Activated CD4-positive, alpha-beta T cell treated with anti-CD3 and anti-CD28 coated beads, Interleukin-2, amount 50 U/mL, for 4 hours (primary cell): ENCODE measurements around the gene EYA2.
"Not testable (repeated sequence)": the region's sequence is repeated elsewhere in the genome, so short reads cannot be mapped to it uniquely, and the experiment has no call there.

Source experiments
- DNase-seq, 2 experiments: peaks; one replicate each; pipeline ENCODE4 v3.0.0-alpha.2; 2020

The EYA2 gene

DNA sequence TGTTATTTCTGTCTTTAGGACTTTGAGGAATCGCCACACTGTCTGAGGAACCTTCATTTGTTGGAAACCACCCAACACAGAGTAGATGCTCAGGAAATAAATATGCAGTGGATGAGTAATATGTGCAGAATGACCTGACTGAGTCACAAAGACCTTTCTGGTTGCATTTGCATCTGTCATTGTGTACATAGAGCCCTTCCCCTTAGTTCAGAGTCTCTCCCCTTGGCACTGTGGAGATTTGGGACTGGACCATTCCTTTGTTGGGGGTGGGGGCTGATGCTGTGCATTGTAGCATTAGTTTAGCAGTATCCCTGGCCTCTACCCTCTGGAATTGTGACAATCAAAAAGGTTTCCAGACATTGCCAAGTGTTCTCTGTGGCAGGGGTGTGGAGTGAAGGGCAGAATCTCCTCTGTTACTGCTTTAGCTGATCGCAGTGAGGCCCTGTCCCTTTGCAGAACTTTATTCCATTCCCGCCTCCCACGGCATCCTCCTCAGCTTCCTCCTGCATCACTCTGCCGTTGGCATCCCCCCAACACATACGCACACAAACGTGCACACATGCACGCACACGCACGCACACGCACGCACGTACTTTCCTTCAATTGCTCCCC lies 64.5 kb downstream of the EYA2 start:
- DNase-seq = no peak

DNA sequence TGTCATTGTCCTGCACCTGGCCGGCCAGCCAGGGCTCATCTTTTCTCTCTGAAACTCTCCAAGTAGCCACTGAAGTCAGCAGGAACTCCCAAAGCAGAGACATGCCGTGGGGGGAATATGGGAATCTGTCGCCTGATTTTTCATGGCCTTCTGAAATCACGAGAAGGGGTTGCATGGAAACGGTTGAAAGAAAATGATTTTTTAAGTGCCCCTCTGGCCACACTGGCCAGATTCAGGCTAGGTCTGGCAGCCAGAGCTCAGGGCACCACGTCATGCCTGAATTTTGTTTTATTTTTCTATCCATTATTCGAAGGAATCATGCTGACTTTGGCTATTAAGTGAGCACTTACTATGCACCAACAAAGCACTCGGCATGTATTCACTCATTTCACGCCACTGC lies 65.2 kb downstream of the EYA2 start:
- DNase-seq = no peak

DNA sequence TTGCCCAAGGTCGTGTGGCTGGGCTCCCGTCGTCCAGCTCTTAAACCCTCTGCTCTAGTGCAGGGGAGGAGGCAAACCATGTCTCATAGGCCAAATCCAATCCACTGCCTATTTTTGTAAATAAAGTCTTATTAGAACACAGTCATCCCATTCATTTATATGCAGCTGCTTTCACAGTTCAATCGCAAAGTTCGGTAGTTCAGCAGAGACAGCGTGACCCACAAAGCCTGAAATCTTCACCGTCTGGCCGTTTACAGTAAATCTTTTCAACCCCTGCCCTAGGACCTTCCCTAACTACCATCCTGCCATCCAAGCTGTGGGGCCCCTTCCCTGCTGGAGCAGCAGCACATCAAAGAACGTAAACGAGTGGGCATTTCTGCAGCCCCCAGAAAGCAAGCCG lies 65.9 kb downstream of the EYA2 start:
- no peak for DNase-seq

DNA sequence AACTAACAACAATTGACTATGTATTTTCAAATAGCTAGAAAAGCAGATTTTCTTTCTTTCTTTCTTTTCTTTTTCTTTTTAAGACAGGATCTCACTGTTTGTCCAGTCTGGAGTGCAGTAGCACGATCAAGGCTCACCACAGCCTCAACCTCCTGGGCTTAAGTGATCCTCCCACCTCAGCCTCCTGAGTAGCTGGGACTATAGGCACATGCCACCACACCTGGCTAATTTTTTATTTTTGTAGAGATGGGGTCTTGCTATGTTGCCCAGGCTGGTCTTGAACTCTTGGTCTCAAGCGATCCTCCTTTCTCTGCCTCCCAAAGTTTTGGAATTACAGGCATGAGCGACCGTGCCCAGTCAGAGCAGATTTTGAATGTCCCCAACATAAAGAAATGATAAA lies 67.3 kb downstream of the EYA2 start:
- DNase-seq = not testable (repeated sequence)

DNA sequence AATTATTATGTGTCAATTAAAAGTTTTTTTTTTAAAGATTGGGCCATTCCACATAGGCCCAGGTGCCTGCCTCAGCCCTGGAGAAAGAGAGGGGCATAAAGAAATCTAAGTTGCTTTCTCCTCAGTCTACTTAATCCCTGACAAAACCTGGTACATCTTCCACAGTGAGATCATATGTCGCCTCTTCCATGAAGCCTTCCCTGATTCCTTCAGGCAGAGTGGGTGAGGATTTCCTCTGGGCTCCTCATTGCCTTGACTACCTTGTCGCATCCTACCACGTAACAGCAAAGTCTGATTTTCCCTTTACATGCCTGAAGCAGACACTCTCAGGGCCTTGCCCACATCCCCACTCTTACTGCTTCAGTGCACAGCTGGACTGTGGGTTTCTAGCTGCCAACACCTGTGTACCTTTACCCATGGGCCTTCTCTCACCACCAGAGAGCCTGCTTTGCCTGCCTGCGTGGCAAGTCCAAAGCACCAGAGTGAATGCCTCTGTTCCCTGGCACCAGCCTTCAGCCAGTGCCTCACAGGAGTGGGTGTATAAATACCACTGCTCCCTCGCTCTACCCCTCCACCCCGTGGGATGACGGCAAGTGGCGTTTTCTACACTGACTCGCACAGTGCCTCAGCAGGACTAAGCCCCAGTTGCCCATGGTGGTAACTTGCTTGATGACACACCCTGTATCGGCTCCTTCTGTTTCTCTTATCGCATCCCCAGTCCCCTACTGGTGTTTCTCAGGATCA lies 68.0 kb downstream of the EYA2 start:
- no peak for DNase-seq

DNA sequence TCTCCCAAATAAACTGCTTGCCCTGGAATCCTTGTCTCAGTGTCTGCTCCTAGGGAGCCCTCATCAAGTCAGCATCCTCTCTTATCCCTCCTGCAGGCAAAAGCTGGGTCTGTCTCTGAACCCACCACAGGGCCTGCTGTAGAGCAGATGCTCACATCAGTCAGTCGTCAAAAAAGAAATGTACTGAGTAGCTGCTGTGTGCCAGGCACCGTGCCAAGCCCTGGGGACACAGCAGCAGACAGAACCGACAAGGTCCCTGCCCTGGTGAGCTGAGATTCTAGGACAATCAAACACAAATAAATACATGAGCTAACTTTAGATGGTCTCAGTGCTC lies 68.5 kb downstream of the EYA2 start:
- DNase-seq = no peak

DNA sequence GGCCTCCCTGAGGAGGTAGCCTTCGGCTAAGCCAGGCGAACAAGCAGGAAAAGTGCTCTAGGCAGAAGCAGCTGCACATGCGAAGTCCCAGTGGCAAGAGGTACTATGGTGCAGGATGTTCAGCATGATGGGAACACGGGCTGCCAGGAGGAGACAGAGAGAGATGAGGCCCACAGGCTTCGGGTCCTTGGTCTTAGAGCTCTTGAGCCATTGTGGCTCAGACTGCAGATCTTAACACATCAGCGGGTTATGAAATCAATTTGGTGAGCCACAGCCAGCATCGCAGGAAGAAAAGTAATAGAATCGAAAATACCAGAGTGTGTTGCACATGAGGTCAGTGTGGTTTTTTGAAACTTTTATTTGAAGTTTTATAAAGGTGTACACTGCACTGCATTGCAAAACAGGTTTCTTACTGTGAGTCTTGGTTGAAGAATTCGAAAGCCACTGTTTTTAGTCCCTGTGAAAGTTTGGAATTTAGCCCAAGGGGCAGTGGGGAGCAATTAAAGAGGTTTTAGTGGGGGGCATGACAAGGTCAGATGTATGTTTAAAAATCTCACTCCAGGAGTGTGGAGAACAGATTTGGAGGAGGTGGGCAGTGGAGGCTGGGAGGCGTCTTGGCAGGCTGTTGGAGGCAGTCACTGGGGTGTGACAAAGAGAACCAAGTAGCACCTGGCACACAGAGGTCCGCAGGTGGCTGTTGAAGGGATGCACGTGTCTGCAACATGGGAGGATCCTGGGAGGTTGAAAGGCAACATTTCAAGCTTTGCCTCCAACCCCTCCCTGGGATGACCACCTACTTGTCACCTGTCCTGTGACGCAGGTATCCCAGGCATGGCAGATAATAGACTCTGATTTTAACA lies 69.3 kb downstream of the EYA2 start:
- DNase-seq = no peak

DNA sequence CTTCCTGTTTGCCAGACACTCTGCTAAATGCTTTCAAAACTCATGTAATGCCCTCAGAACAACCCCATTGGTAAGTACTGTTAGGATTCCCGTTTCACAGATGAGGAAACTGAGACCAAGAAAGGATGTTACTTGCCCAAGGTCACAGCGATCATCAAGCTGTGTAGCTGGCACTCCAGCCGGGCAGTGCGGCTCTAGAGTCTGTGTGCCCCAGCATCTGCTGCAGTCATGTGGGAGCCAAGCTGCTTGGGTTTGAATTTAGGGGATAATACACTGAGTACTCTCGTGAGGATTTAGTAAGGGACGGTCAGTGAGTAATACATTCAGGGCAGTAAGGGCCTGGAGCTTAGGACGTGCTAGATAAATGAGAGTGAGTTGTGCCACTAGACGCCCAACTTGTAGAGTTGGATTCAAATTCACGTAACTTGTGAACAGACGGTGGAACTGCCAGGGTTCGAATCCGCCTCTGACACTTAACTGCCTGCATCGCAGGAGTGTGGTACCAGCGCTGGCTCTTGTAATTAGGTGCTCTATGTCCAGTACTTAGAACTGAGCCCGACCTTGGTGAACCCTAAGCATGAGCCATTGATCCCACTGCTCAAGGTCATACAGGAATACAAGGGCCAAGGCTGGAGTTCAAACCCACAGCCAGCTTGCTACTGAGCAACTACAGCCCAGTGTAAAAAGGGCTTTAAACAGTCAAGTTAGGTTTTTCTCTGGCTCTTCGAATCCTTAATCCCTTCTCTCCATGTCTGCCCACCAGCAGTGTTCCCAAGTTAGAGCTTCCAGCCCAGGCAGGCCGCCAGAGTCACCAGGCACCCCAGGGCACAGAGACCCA lies 70.2 kb downstream of the EYA2 start:
- DNase-seq = no peak

DNA sequence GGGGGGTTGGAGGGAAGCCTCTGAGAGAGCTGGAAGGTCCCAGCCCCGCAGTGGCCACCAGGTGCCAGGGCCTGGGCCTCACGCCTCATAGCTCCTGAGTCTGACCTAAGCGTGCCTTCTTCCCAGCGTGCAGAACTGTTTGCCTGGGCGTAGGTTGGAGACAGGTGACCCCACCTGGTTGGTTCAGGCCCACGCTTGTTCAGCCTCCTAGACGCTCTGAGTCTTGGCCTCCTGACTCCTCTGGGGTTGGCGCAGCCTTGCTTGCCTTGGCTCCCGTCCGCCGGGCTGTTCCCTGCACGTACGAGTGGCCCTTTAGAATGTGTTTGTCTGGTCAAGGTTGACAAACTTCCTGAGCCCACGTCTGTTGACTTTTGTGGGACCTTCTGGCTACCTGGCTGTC lies 70.8 kb downstream of the EYA2 start:
- DNase-seq = no peak

DNA sequence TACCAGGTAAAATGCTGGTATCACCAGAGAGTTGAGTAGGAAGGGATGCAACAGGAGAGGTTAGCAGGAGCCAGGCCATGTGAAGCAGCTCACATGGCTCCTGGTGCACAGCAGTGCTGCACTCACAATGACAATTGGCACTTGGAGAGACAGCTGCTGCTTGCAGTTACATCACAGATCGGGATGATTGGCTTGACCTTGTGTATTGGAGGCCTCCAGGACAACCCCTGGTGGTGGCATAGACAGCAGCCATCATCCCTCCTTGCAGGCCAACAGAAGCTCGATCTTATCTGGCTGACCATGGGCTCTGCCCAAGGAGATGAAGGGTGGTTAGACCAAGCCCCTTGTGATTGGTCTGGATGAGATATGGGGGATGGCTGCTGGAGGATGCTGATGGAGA lies 73.0 kb downstream of the EYA2 start:
- no peak for DNase-seq

DNA sequence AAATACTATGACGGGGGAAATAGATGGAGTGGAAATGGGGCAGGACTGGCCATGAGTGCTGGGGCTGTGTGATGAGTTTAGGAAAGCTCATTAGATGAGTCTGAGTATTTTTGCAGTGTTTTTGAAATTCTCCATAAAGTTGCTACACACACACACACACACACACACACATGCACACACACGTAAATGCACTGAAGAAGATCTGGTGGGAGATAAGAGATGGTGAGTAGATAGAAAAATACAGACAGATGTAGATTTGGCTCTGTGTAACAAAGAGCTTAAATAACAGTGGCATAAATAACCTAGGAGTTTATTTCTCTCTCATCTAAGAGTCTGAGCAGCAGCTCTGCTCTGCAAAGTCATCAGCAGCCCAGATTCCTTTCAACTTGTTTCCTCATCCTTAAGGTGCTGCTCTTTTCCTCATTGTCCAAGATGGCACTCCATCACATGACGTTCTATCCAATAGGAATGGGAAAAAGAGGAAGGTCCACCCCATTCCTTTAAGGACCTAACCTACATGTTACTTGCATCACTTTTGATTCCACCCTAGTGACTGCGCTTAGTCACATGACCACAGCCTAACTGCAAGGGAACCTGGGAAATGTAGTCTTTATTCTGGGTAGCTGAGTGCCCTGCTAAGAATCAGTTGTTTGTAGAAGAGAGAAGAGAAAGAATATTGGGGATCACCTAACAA lies 76.4 kb downstream of the EYA2 start:
- DNase-seq = no peak

DNA sequence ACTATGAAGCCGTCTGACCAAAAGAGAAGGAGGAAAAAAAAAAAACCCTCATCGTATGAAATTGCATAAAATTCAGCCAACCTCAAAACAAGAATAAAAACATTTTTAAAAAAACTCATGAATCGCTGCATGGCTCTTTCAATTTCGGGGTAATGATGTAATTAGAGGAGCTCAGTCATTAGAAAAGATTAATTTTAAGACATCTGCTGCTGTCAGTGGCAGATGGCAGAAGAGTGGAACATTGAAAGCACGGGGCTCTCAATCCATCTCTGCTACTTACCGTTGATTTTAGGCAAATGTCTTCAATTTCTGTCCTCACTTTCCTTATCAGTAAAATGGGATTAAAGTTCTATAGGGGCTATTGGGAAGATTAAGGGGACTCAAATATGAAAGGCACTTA lies 79.1 kb downstream of the EYA2 start:
- no peak for DNase-seq

DNA sequence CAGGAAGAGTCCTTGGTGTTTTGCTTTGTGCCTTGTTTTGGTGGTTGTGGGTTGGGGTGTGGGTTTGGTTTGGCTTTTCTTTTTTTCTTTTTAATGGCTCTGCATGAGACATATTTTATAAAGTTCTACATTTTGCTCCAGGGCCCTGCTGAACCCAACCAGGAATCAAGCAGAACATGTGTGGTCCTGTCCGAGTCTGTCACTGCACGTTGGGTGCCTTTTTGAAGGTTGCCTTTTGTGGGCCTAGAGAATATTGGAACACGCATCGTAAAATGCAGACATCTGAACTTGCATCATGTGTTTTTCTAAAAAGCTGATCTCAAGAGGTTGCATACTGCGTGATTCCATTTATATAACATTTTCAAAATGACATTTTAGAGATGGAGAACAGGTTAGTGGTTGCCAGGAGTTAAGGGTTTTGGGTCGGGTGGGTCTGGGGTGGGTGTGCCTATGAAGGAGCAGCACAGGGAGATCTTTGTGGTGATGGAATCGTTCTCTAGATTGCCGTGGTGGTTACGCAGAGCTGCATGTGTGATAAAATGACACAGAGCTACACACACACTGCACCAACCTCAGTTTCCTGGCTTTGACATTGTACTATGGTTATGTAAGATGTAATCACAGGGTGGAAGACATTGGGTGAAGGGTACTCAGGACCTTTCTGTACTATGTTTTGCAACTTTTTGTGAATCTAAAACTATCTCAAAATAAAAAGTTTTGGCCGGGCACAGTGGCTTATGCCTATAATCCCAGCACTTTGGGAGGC lies 80.2 kb downstream of the EYA2 start:
- DNase-seq = no peak

DNA sequence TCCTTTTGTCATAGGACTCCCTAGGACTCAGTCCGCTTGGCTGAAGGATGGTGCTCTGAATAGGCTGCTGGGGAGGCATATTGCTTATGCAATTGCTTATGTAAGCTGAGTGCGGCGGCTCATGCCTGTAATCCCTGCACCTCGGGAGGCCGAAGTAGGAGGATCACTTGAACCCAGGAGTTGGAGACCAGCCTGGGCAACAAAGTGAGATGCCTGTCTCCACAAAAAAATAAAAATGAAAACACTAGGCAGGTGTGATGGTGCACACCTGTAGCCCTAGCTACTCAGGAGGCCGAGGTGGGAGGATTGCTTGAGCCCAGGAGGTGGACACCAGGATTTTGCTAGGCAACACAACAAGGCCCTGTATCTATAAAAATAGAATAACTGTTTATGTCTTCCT lies 81.3 kb downstream of the EYA2 start:
- DNase-seq = no peak

DNA sequence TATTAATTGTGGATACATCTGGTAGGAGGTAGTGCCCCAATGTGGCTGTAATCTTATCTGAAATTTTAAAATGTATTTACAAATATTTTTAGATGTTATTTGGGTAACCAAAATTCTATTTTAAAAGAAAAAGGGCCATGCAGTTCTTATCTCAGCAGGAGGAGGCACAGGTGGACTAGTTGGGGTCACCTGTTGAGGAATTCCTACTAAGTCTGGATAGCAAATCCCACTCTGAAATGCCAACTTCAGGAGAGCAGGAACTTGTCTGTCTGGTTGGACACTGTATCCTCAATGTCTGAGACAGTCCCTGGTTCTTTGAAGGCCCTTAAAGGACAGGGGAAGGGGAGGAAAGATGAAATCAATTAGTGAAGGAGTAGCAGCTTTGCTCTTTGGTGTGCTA lies 82.6 kb downstream of the EYA2 start:
- no peak for DNase-seq

DNA sequence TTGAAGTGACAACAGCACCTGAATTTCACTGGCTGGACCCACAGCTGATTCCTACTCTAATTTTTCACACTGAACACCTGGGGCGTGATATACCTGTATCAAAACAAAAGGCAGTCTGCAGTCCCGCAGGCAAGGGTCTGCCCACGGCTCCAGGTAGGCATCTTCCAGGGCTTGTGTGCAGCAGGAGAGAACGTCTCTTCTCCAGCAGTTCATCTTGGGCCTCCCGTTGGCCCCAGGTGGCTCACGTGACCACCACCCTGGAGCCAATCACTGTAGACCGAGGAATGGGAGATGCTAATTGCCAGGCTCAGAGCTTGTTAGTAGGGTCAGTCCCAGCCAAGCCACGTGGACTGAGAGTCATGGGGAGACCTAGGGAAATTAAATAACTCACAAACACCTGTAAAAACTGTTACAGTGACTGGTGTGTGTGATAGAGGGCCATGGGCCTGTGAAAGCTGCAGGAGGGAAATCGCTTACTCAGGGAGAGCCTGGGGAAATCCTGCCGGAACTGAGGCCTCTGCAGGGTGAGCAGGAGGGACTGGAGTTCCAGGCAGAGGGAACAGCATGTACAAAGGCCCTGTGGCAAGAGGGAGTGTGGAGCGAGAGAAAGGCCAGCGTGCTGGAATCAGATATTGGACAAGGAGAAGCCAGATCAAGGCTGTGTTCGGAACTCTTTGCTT lies 83.4 kb downstream of the EYA2 start:
- no peak for DNase-seq

DNA sequence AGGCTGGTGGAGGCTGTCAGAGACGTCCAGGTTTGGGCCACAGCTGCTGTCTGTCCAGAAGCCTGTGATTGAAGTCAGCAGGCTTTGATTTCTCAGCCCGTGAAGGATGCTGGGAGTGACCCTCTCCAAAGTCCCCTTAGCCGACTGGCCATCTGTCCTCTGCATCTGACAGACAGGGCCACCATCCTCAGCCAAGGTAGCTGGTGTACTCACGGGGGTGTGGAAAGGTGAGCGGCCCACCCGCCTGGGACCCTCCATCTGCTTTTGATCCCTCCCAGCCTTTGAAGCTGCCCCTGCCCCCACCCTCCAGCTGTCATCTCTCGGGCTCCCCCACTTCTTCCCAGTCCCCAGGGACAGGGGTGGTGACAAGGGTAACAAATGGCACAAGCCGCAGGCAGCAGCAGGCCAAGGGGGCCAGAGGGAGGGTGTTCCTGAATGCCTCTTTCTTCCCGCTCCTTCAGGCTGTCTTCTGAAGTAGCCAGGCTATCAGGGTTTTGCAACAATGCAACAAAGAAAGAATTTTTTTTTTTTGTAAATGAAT lies 84.4 kb downstream of the EYA2 start:
- DNase-seq = no peak

DNA sequence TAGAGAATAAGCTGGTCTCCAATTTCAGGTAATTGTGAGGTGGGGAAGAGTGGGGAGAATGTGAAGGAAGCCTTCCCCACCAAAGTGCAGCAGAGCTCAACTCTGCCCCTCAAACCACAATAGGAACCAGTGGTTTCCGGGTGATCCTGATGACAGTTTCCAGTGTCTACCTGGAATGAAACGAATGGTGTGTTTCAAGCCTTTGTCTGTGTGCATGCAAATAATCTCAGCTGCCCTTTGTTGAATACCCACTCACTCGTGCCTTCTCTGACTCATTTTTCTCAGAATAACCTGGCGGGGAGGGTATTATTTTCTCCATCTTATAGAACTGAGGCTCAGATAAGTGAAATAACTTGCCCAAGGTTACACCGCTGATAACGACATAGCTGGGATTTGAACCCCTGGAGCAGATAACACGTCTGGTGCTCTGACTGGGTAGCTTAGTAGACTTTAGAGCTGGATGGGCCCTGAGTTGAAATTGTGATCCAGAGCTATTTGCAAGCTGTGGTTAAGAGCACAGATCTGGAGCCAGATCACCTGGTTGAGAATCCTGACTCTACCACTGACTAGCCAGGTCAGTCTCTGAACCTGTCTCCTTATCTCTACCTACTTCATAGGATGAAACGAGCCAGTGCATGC lies 85.1 kb downstream of the EYA2 start:
- no peak for DNase-seq

DNA sequence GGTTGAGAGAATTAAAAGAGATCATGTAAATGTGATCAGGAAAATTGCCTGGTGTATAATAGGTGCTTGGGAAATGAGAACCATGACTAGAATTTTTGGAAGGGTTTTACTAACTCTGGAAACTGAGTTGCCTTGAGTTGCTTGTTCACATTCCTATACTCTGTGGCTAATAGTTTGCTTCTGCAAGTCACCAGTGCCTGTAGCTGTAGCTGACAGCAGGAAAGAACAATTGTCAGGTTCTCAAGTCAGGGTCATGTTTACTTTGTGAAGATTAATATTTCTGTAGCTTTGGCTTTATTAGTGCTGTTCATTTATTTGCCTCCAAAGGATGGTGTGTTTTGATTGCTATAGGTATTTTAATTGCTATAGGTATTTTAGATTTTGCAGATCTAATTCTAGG lies 86.5 kb downstream of the EYA2 start:
- no peak for DNase-seq

DNA sequence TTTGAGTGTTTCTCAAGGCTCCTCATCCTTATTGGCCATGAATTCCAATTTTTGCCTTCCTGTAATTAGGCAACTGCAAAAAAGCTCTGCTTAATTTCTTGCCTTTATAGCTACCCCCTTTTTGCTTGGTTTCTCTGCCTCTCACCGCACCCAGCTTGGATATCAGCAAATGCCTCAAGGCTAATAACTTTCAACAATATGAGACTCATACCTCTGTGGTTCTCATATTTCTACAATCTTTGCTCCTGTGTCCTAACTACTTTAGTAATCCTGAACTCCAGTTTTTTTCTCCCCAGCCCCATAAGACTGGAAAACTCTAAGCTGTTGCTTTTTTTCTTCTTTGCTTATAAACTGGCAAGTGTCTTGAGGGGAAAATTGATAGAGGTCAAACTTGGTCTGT lies 88.8 kb downstream of the EYA2 start:
- no peak for DNase-seq
